HEK293 (cell line): Measurements from ENCODE around the gene NUMBL.

Experiments used
- BCL11A ChIP-seq: fragments of 450-650 bp; formaldehyde crosslinking; IDR thresholded peaks from 2 replicates; pipeline ENCODE4 v1.5.1; 2016; ENCODE audit warnings: low read depth, missing biosample characterization, missing genetic modification characterization
- KLF10 ChIP-seq: fragments of 450-650 bp; IDR thresholded peaks from 2 replicates; pipeline ENCODE4 v1.5.1; 2018; ENCODE audit warnings: missing biosample characterization, mild to moderate bottlenecking, missing genetic modification characterization
- OVOL3 ChIP-seq: fragments of 450-650 bp; formaldehyde crosslinking; IDR thresholded peaks from 2 replicates; pipeline ENCODE4 v1.5.1; 2016; ENCODE audit warnings: missing biosample characterization, missing genetic modification characterization
- PRDM1 ChIP-seq: fragments of 450-650 bp; formaldehyde crosslinking; IDR thresholded peaks from 2 replicates; pipeline ENCODE4; 2016; ENCODE audit warnings: missing biosample characterization, missing genetic modification characterization
- SP2 ChIP-seq: fragments of 450-650 bp; formaldehyde crosslinking; IDR thresholded peaks from 2 replicates; pipeline ENCODE4 v1.5.1; 2016; ENCODE audit warnings: missing biosample characterization, missing genetic modification characterization
- WT1 ChIP-seq: fragments of 450-650 bp; formaldehyde crosslinking; IDR thresholded peaks from 2 replicates; pipeline ENCODE4 v1.5.1; 2016; ENCODE audit warnings: missing biosample characterization, missing genetic modification characterization
- ZBTB20 ChIP-seq: fragments of 450-650 bp; formaldehyde crosslinking; IDR thresholded peaks from 2 replicates; pipeline ENCODE4 v1.5.1; 2016; ENCODE audit warnings: missing biosample characterization, missing genetic modification characterization
- ZBTB21 ChIP-seq: fragments of 450-650 bp; formaldehyde crosslinking; IDR thresholded peaks from 2 replicates; pipeline ENCODE4 v1.5.1; 2017; ENCODE audit warnings: missing biosample characterization, missing genetic modification characterization
- ZBTB7A ChIP-seq: fragments of 450-650 bp; formaldehyde crosslinking; IDR thresholded peaks from 2 replicates; pipeline ENCODE4 v1.5.1; 2016; ENCODE audit warnings: low read depth, missing biosample characterization, missing genetic modification characterization
- ZFP3 ChIP-seq: fragments of 450-650 bp; formaldehyde crosslinking; IDR thresholded peaks from 2 replicates; pipeline ENCODE4 v1.5.1; 2016; ENCODE audit warnings: low read depth, missing biosample characterization, missing genetic modification characterization
- ZNF121 ChIP-seq: fragments of 450-650 bp; formaldehyde crosslinking; IDR thresholded peaks from 2 replicates; pipeline ENCODE4 v1.5.1; 2016; ENCODE audit warnings: missing biosample characterization, missing genetic modification characterization
- ZNF132 ChIP-seq: fragments of 450-650 bp; formaldehyde crosslinking; IDR thresholded peaks from 2 replicates; pipeline ENCODE4 v1.5.1; 2017; ENCODE audit warnings: missing biosample characterization, missing genetic modification characterization, borderline replicate concordance
- ZNF155 ChIP-seq: fragments of 450-650 bp; formaldehyde crosslinking; IDR thresholded peaks from 2 replicates; pipeline ENCODE4 v1.5.1; 2016; ENCODE audit warnings: missing biosample characterization, missing genetic modification characterization
- ZNF184 ChIP-seq: fragments of 450-650 bp; IDR thresholded peaks from 2 replicates; pipeline ENCODE4 v1.5.1; 2018; ENCODE audit warnings: missing biosample characterization, mild to moderate bottlenecking, missing genetic modification characterization
- ZNF202 ChIP-seq: fragments of 450-650 bp; formaldehyde crosslinking; IDR thresholded peaks from 2 replicates; pipeline ENCODE4 v1.5.1; 2016; ENCODE audit warnings: missing biosample characterization, missing genetic modification characterization, borderline replicate concordance
- ZNF211 ChIP-seq: fragments of 450-650 bp; formaldehyde crosslinking; IDR thresholded peaks from 2 replicates; pipeline ENCODE4 v1.5.1; 2016; ENCODE audit warnings: low read depth, missing biosample characterization, missing genetic modification characterization
- ZNF223 ChIP-seq: fragments of 450-650 bp; formaldehyde crosslinking; IDR thresholded peaks from 2 replicates; pipeline ENCODE4 v1.5.1; 2016; ENCODE audit warnings: missing biosample characterization, missing genetic modification characterization
- ZNF23 ChIP-seq: fragments of 450-650 bp; formaldehyde crosslinking; IDR thresholded peaks from 2 replicates; pipeline ENCODE4 v1.5.1; 2016; ENCODE audit warnings: missing biosample characterization, missing genetic modification characterization, borderline replicate concordance
- ZNF530 ChIP-seq: fragments of 450-650 bp; formaldehyde crosslinking; IDR thresholded peaks from 2 replicates; pipeline ENCODE4 v1.5.1; 2016; ENCODE audit warnings: low read depth, missing biosample characterization, missing genetic modification characterization
- ZNF555 ChIP-seq: fragments of 450-650 bp; formaldehyde crosslinking; conservative IDR thresholded peaks from 2 replicates; pipeline ENCODE4 v1.5.1; 2017; ENCODE audit warnings: missing biosample characterization, mild to moderate bottlenecking, missing genetic modification characterization, inconsistent platforms
- ZNF558 ChIP-seq: fragments of 450-650 bp; formaldehyde crosslinking; IDR thresholded peaks from 2 replicates; pipeline ENCODE4 v1.5.1; 2016; ENCODE audit warnings: missing biosample characterization, missing genetic modification characterization
- ZNF596 ChIP-seq: fragments of 450-650 bp; IDR thresholded peaks from 2 replicates; pipeline ENCODE4 v1.5.0; 2018; ENCODE audit warnings: missing biosample characterization, mild to moderate bottlenecking, missing genetic modification characterization, moderate library complexity
- ZNF600 ChIP-seq: fragments of 450-650 bp; formaldehyde crosslinking; IDR thresholded peaks from 2 replicates; pipeline ENCODE4 v1.5.1; 2016; ENCODE audit warnings: missing biosample characterization, missing genetic modification characterization
- ZNF658 ChIP-seq: fragments of 450-650 bp; formaldehyde crosslinking; IDR thresholded peaks from 2 replicates; pipeline ENCODE4; 2016; ENCODE audit warnings: missing biosample characterization, missing genetic modification characterization
- ZNF776 ChIP-seq: fragments of 450-650 bp; formaldehyde crosslinking; IDR thresholded peaks from 2 replicates; pipeline ENCODE4 v1.5.0; 2017; ENCODE audit warnings: missing biosample characterization, missing genetic modification characterization, borderline replicate concordance
- ZSCAN16 ChIP-seq: fragments of 450-650 bp; formaldehyde crosslinking; IDR thresholded peaks from 2 replicates; pipeline ENCODE4 v1.5.1; 2016; ENCODE audit warnings: missing biosample characterization, missing genetic modification characterization
- ZSCAN30 ChIP-seq: fragments of 450-650 bp; IDR thresholded peaks from 2 replicates; pipeline ENCODE4 v1.5.1; 2018; ENCODE audit warnings: missing biosample characterization, mild to moderate bottlenecking, missing genetic modification characterization, moderate library complexity
- TF ChIP-seq, protein P1 (sequence below): fragments of 450-650 bp; formaldehyde crosslinking; IDR thresholded peaks from 2 replicates; pipeline ENCODE4 v1.5.1; 2016; ENCODE audit warnings: missing biosample characterization, missing genetic modification characterization
- TF ChIP-seq, protein P2 (sequence below): fragments of 450-650 bp; IDR thresholded peaks from 2 replicates; pipeline ENCODE4 v1.5.1; 2018; ENCODE audit warnings: missing biosample characterization, mild to moderate bottlenecking, missing genetic modification characterization
- TF ChIP-seq, protein P3 (sequence below): fragments of 450-650 bp; formaldehyde crosslinking; IDR thresholded peaks from 2 replicates; pipeline ENCODE4 v1.5.1; 2016; ENCODE audit warnings: missing biosample characterization, missing genetic modification characterization, low read depth
- TF ChIP-seq, protein P4 (sequence below): fragments of 450-650 bp; formaldehyde crosslinking; IDR thresholded peaks from 2 replicates; pipeline ENCODE4 v1.5.1; 2016; ENCODE audit warnings: missing biosample characterization, missing genetic modification characterization
- TF ChIP-seq, protein P5 (sequence below): IDR thresholded peaks from 2 replicates; pipeline ENCODE4 v1.6.1; 2011; ENCODE audit warnings: mild to moderate bottlenecking, low read depth, low read length, borderline replicate concordance
- TF ChIP-seq, protein P6 (sequence below): fragments of 450-650 bp; formaldehyde crosslinking; IDR thresholded peaks from 2 replicates; pipeline ENCODE4 v1.5.1; 2016; ENCODE audit warnings: missing biosample characterization, missing genetic modification characterization

Gene NUMBL

DNA sequence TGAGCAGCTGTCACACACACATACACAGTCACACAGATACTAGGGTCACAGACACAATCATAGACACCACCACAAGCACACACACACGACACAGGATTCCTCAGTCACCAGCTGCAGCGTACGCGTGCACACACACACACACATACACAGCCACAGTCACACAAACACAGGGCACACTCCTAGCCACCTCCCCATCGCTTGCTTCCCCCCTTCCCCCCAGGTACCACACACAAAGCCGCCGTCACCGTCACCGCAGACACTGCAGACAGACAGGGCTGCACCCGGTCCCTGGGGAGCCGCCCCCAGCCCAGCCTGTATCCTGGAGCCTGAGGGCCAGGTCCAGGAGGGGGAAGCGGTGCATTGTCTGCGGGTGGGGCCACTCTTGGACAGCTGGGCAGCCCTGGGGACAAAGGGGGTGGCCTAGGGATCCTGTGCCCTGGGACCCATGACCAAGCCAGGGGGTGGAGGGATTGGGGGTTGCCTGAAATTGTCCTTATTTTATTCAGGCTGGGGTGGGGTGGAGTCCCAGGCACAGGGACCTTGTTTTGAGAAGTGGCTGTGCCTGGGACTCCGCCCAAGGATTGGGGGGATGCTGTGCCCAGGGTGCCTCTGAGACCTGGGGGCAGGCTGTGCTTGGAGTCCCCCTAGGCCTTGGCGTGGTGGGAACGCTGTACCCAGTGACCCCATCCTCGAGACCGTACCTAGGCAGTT is 957 bp downstream of the NUMBL start (continued):
- TF ChIP-seq, protein P1, sequence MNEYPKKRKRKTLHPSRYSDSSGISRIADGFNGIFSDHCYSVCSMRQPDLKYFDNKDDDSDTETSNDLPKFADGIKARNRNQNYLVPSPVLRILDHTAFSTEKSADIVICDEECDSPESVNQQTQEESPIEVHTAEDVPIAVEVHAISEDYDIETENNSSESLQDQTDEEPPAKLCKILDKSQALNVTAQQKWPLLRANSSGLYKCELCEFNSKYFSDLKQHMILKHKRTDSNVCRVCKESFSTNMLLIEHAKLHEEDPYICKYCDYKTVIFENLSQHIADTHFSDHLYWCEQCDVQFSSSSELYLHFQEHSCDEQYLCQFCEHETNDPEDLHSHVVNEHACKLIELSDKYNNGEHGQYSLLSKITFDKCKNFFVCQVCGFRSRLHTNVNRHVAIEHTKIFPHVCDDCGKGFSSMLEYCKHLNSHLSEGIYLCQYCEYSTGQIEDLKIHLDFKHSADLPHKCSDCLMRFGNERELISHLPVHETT (tag by site-specific recombination): no peak
- TF ChIP-seq ZNF155 (no peak; the same call in 1 of the 2 replicates), ZNF184 (tag by site-specific recombination) (no peak), PRDM1 (no peak), KLF10 (tag by site-specific recombination) (no peak), ZNF596 (tag by site-specific recombination) (no peak), ZNF211 (no peak), ZNF121 (tag by site-specific recombination) (no peak), ZNF23 (tag by site-specific recombination) (no peak; the same call in 1 of the 2 replicates), ZBTB21 (tag by site-specific recombination) (no peak), SP2 (0 out of 2 replicates have a peak, but pooled peaks have one; percentile 10), ZNF202 (tag by site-specific recombination) (no peak), ZNF558 (tag by site-specific recombination) (no peak), ZNF530 (tag by site-specific recombination) (no peak), BCL11A (tag by site-specific recombination) (no peak), WT1 (tag by site-specific recombination) (no peak; the same call in none of the 2 replicates), ZSCAN16 (tag by site-specific recombination) (no peak), ZBTB7A (tag by site-specific recombination) (no peak), ZNF223 (tag by site-specific recombination) (0 out of 2 replicates have a peak, but pooled peaks have one; percentile 41), ZSCAN30 (no peak), ZNF600 (tag by site-specific recombination) (no peak), ZNF776 (tag by site-specific recombination) (no peak), OVOL3 (no peak), ZBTB20 (tag by site-specific recombination) (no peak), ZFP3 (tag by site-specific recombination) (no peak), ZNF555 (tag by site-specific recombination) (no peak), ZNF132 (tag by site-specific recombination) (no peak), ZNF658 (tag by site-specific recombination) (no peak)
- TF ChIP-seq, protein P2, sequence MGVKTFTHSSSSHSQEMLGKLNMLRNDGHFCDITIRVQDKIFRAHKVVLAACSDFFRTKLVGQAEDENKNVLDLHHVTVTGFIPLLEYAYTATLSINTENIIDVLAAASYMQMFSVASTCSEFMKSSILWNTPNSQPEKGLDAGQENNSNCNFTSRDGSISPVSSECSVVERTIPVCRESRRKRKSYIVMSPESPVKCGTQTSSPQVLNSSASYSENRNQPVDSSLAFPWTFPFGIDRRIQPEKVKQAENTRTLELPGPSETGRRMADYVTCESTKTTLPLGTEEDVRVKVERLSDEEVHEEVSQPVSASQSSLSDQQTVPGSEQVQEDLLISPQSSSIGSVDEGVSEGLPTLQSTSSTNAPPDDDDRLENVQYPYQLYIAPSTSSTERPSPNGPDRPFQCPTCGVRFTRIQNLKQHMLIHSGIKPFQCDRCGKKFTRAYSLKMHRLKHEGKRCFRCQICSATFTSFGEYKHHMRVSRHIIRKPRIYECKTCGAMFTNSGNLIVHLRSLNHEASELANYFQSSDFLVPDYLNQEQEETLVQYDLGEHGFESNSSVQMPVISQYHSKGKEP (tag by site-specific recombination): no peak
- TF ChIP-seq, protein P3, sequence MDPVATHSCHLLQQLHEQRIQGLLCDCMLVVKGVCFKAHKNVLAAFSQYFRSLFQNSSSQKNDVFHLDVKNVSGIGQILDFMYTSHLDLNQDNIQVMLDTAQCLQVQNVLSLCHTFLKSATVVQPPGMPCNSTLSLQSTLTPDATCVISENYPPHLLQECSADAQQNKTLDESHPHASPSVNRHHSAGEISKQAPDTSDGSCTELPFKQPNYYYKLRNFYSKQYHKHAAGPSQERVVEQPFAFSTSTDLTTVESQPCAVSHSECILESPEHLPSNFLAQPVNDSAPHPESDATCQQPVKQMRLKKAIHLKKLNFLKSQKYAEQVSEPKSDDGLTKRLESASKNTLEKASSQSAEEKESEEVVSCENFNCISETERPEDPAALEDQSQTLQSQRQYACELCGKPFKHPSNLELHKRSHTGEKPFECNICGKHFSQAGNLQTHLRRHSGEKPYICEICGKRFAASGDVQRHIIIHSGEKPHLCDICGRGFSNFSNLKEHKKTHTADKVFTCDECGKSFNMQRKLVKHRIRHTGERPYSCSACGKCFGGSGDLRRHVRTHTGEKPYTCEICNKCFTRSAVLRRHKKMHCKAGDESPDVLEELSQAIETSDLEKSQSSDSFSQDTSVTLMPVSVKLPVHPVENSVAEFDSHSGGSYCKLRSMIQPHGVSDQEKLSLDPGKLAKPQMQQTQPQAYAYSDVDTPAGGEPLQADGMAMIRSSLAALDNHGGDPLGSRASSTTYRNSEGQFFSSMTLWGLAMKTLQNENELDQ (tag by site-specific recombination): no peak
- TF ChIP-seq, protein P4, sequence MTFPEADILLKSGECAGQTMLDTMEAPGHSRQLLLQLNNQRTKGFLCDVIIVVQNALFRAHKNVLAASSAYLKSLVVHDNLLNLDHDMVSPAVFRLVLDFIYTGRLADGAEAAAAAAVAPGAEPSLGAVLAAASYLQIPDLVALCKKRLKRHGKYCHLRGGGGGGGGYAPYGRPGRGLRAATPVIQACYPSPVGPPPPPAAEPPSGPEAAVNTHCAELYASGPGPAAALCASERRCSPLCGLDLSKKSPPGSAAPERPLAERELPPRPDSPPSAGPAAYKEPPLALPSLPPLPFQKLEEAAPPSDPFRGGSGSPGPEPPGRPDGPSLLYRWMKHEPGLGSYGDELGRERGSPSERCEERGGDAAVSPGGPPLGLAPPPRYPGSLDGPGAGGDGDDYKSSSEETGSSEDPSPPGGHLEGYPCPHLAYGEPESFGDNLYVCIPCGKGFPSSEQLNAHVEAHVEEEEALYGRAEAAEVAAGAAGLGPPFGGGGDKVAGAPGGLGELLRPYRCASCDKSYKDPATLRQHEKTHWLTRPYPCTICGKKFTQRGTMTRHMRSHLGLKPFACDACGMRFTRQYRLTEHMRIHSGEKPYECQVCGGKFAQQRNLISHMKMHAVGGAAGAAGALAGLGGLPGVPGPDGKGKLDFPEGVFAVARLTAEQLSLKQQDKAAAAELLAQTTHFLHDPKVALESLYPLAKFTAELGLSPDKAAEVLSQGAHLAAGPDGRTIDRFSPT (tag by site-specific recombination): no peak
- TF ChIP-seq, protein P5, sequence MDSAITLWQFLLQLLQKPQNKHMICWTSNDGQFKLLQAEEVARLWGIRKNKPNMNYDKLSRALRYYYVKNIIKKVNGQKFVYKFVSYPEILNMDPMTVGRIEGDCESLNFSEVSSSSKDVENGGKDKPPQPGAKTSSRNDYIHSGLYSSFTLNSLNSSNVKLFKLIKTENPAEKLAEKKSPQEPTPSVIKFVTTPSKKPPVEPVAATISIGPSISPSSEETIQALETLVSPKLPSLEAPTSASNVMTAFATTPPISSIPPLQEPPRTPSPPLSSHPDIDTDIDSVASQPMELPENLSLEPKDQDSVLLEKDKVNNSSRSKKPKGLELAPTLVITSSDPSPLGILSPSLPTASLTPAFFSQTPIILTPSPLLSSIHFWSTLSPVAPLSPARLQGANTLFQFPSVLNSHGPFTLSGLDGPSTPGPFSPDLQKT: no peak
- TF ChIP-seq, protein P6, sequence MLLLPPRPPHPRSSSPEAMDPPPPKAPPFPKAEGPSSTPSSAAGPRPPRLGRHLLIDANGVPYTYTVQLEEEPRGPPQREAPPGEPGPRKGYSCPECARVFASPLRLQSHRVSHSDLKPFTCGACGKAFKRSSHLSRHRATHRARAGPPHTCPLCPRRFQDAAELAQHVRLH: no peak
